SH-SY5Y (cell line): Measurements from ENCODE around the gene IGHMBP2.

Source experiments
- GATA2 ChIP-seq: IDR thresholded peaks from 2 replicates; pipeline ENCODE4 v1.6.1; 2011; ENCODE audit warnings: mild to moderate bottlenecking, low read depth, low read length
- GATA3 ChIP-seq: IDR thresholded peaks from 2 replicates; pipeline ENCODE4 v1.6.1; 2011; ENCODE audit warnings: low read depth, mild to moderate bottlenecking, low read length, moderate library complexity

GRCh38 chr11:68934321-68934645, 30.6 kb downstream of the IGHMBP2 start:
- TF ChIP-seq GATA3, result no peak
- TF ChIP-seq GATA2, result no peak
